Activated T-cell treated with anti-CD3 and anti-CD28 coated beads, Interleukin-2, amount 50 U/mL, for 72 hours (primary cell): ENCODE results near the gene UBA1. TPM values are rescaled to one million over a fixed set of nuclear protein-coding genes. Genes with fewer than 3 reads are reported as not detected.

Experiments used
- total RNA-seq, 2 donors: library from RNA; stranded (reverse); gene quantifications; one replicate each; pipeline ENCODE4 v1.2.3, GENCODE V29; 2022

The UBA1 gene
- total RNA-seq, 2 donors from 2014 or later: 160 to 197 TPM

Other genes with a start within 250 kb of the UBA1 start
- not detected for gene RGN, start 115.4 kb upstream of the UBA1 start, total RNA-seq
- 10 to 100 TPM; 66.7 to 84.3 TPM for gene NDUFB11, start 49.1 kb upstream of the UBA1 start, total RNA-seq
- 10 to 100 TPM; 71.6 to 82.4 TPM for gene RBM10, start 48.6 kb upstream of the UBA1 start, total RNA-seq
- 10 to 100 TPM; 82.2 to 88.6 TPM for gene CDK16, start 24.9 kb downstream of the UBA1 start, total RNA-seq
- gene USP11, start 39.2 kb downstream of the UBA1 start, total RNA-seq: 10 to 100 TPM; 60.4 to 85.6 TPM
- gene ZNF157, start 176.7 kb downstream of the UBA1 start, total RNA-seq: under 1 TPM; 0.60 to 0.67 TPM